Stomach (tissue), 9 donors: Measurements from ENCODE around the gene UNC80. TPM values are rescaled to one million over a fixed set of nuclear protein-coding genes. Genes with fewer than 3 reads are reported as not detected.

Source experiments
- DNase-seq, 2 donors: peaks; one replicate each; pipeline versions ENCODE4 v3.0.0 to v3.0.0-alpha.2; 2013 to 2019
- H3K27ac ChIP-seq, 5 donors: fragments of 200-600 bp in 4 of 5; sonication (generic) in 4 of 5; one replicate each; pipeline ENCODE4 v1.5.1; 2013 to 2019; ENCODE audit warnings: mild to moderate bottlenecking in 1 of 5, moderate library complexity in 1 of 5
- H3K27me3 ChIP-seq, 3 donors: fragments of 200-600 bp; sonication (generic); one replicate each; pipeline ENCODE4 v1.5.1; 2017 to 2019; ENCODE audit warnings: mixed run types in 1 of 3
- H3K36me3 ChIP-seq, 4 donors: fragments of 200-600 bp; sonication (generic); 1 replicate in 3 of 4; 2 replicates in 1 of 4; pipeline ENCODE4 v1.5.1; 2016 to 2019
- H3K4me1 ChIP-seq, 4 donors: fragments of 200-600 bp; sonication (generic); one replicate each; pipeline ENCODE4 v1.5.1; 2016 to 2019
- H3K4me3 ChIP-seq, 4 donors: fragments of 200-600 bp; sonication (generic) in 3 of 4; one replicate each; pipeline ENCODE4 v1.5.1; 2016 to 2019; ENCODE audit warnings: mild to moderate bottlenecking in 1 of 4
- H3K9me3 ChIP-seq, 4 donors: fragments of 200-600 bp; sonication (generic); one replicate each; pipeline ENCODE4 v1.5.1; 2016 to 2019
- CTCF ChIP-seq, 7 experiments: fragments of 450-650 bp in 4 of 7; fragments of 200-600 bp in 3 of 7; sonication (generic) in 3 of 7; IDR thresholded peaks; one replicate each; pipeline ENCODE4 v1.5.1; 2016 to 2019; ENCODE audit warnings: antibody characterized with exemption in 7 of 7, control low read depth in 2 of 7, mild to moderate bottlenecking in 1 of 7
- EP300 ChIP-seq: sonication (generic); formaldehyde crosslinking; IDR thresholded peaks from one replicate; pipeline ENCODE4 v1.6.1; 2017; ENCODE audit warnings: antibody characterized with exemption
- POLR2A ChIP-seq, 4 donors: fragments of 450-650 bp; IDR thresholded peaks; one replicate each; pipeline ENCODE4 v1.6.1; 2016; ENCODE audit warnings: antibody characterized with exemption in 4 of 4, control low read depth in 2 of 4, mild to moderate bottlenecking in 1 of 4, moderate library complexity in 1 of 4
- POLR2AphosphoS5 ChIP-seq, 3 donors: sonication (generic); formaldehyde crosslinking; IDR thresholded peaks; one replicate each; pipeline ENCODE4 v1.6.1; 2016; ENCODE audit warnings: antibody characterized with exemption in 3 of 3
- WGBS, 5 donors: extraction: QIAGEN DNeasy Blood & Tissue Kit in 3 of 5; methylation state at CpG; one replicate each; pipeline versions ENCODE4 v1.1.5 to v1.1.7; 2013 to 2018; 5-methylcytosine and 5-hydroxymethylcytosine counted together
- intact Hi-C: fragments of 100-400 bp; cut with DNase I; formaldehyde crosslinking; loops from one replicate; pipeline ENCODE4 v1.15.1; 2023; ENCODE audit warnings: low total_unique reads
- polyA plus RNA-seq, 3 donors: library from polyadenylated mRNA; stranded (reverse); fragments of 200-250 nt; gene quantifications; one replicate each; pipeline ENCODE4 v1.2.3, GENCODE V29; 2013
- total RNA-seq, 5 donors: library from RNA; depleted of rRNA; stranded (reverse); fragments of >200 nt; gene quantifications; one replicate each; pipeline versions ENCODE4 v1.1.0 to v1.2.3, GENCODE V29; 2014 to 2016
- donor health status: healthy with polysubstance abuse.
- donor health status: Bipolar disorder and iron deficiency.
- donor health status: healthy.

UNC80 gene
- total and polyA plus RNA-seq, 8 donors: 0.08 to 5.1 (median 0.29) TPM; not detected in 1

- Histone ChIP-seq H3K27me3 (peaks cover 0 to 36% (median 24%) of the 10 kb centered on the region in 3 donors), H3K27ac (no peak overlapping the region), H3K4me3 (no peak overlapping the region), H3K36me3 (no peaks in the 10 kb centered on the region), H3K9me3 (no peaks in the 10 kb centered on the region), H3K4me1 (peaks cover 0 to 11% (median 9%) of the 10 kb centered on the region in 4 donors)
- intact Hi-C loops: no loop called here
- no peak for DNase-seq
- TF ChIP-seq POLR2A (IDR thresholded peaks at IDR 0.05) (no peak), EP300 (no peak), POLR2AphosphoS5 (IDR thresholded peaks at IDR 0.05) (no peak), CTCF (IDR thresholded peaks at IDR 0.05) (no peak)
Observed at GRCh38 chr2:209768557-209768956, 3.1 kb upstream of the UNC80 start.

- Histone ChIP-seq H3K9me3 (no peaks in the 10 kb centered on the region), H3K4me1 (peaks cover 0 to 11% (median 9%) of the 10 kb centered on the region in 4 donors), H3K4me3 (peak overlapping the region in 3 of 4 donors; percentile 32 to 42 (median 39)), H3K36me3 (no peaks in the 10 kb centered on the region), H3K27ac (no peak overlapping the region), H3K27me3 (peaks cover 0 to 41% (median 24%) of the 10 kb centered on the region in 3 donors)
- DNase-seq: peak in 1 of 2 donors; percentile 39
- TF ChIP-seq EP300 (no peak), POLR2AphosphoS5 (IDR thresholded peaks at IDR 0.05) (no peak), CTCF (IDR thresholded peaks at IDR 0.05) (no peak), POLR2A (IDR thresholded peaks at IDR 0.05) (no peak)
- 9 to 20% (median 11%) methylated on average over 8 of the region's 8 CpGs for WGBS, 5 donors
- intact Hi-C loops: no loop called here
Observed at GRCh38 chr2:209772290-209772685, 656 bp downstream of the UNC80 start.

- intact Hi-C loops: no loop called here
- H3K9me3 ChIP-seq: no peaks in the 10 kb centered on the region
- H3K27ac ChIP-seq: no peak overlapping the region
- H3K4me1 ChIP-seq: peaks cover 0 to 11% (median 9%) of the 10 kb centered on the region in 4 donors
- peaks cover 0 to 41% (median 24%) of the 10 kb centered on the region in 3 donors for H3K27me3 ChIP-seq
- no peaks in the 10 kb centered on the region for H3K36me3 ChIP-seq
- no peak overlapping the region for H3K4me3 ChIP-seq
- TF ChIP-seq POLR2A (IDR thresholded peaks at IDR 0.05) (no peak), CTCF (IDR thresholded peaks at IDR 0.05) (no peak), EP300 (no peak)
- WGBS, 5 donors: 8 to 25% (median 16%) methylated on average over 3 of the region's 3 CpGs
- DNase-seq: peak in 1 of 2 donors; percentile 2
Observed at GRCh38 chr2:209773377-209773776, 1.7 kb downstream of the UNC80 start.

GRCh38 chr2:209787416-209787815, 15.8 kb downstream of the UNC80 start:
- intact Hi-C loops: no loop called here
- TF ChIP-seq CTCF (IDR thresholded peaks at IDR 0.05): no peak
- no peak for TF ChIP-seq POLR2AphosphoS5 (IDR thresholded peaks at IDR 0.05)
- no peak for TF ChIP-seq POLR2A (IDR thresholded peaks at IDR 0.05)
- TF ChIP-seq EP300: no peak
- DNase-seq: no peak
- no peak overlapping the region for H3K27ac ChIP-seq
- H3K9me3 ChIP-seq: no peaks in the 10 kb centered on the region
- 81 to 93% (median 87%) methylated on average over 5 of the region's 5 CpGs for WGBS, 5 donors
- H3K27me3 ChIP-seq: no peaks in the 10 kb centered on the region
- no peak overlapping the region for H3K4me3 ChIP-seq
- H3K4me1 ChIP-seq: no peaks in the 10 kb centered on the region
- no peaks in the 10 kb centered on the region for H3K36me3 ChIP-seq
